GM23338 (cell line): ENCODE data around the gene KCNF1. TPM values are rescaled to one million over a fixed set of nuclear protein-coding genes. Genes with fewer than 3 reads are reported as not detected.

Source experiments
- ATAC-seq: fragments of 200-7000 bp; cut with Tn5 transposase; 3 replicates; pipeline ENCODE4 v1.9.1; 2020
- DNase-seq: peaks from one replicate; pipeline ENCODE4 v3.0.0-alpha.2; 2015; ENCODE audit warnings: low spot score
- H2AFZ ChIP-seq: fragments of 200-600 bp; sonication (generic); 2 replicates; pipeline ENCODE4 v1.8.0; 2016; ENCODE audit warnings: antibody characterized with exemption, mild to moderate bottlenecking, moderate library complexity
- H3F3A ChIP-seq: fragments of 200-600 bp; sonication (generic); replicated peaks from 2 replicates; pipeline ENCODE4 v1.8.0; 2017; ENCODE audit warnings: antibody characterized with exemption, mixed run types, low read depth
- H3K27ac ChIP-seq: fragments of 200-600 bp; sonication (generic); 2 replicates; pipeline ENCODE4 v1.6.1; 2016; ENCODE audit warnings: low read depth
- H3K27me3 ChIP-seq: fragments of 200-600 bp; sonication (generic); 2 replicates; pipeline ENCODE4 v1.8.0; 2016; ENCODE audit warnings: mild to moderate bottlenecking, mixed run types, moderate library complexity; ENCODE audit not compliant: insufficient read depth
- H3K36me3 ChIP-seq: fragments of 200-600 bp; sonication (generic); 2 replicates; pipeline ENCODE4 v1.8.0; 2016; ENCODE audit warnings: mild to moderate bottlenecking; ENCODE audit not compliant: insufficient read depth
- H3K4me1 ChIP-seq: fragments of 200-600 bp; sonication (generic); 2 replicates; pipeline ENCODE4 v1.8.0; 2016; ENCODE audit warnings: mild to moderate bottlenecking, moderate library complexity; ENCODE audit not compliant: insufficient read depth
- H3K4me2 ChIP-seq: fragments of 200-600 bp; sonication (generic); 2 replicates; pipeline ENCODE4 v1.7.1; 2017; ENCODE audit warnings: mixed run types
- H3K4me3 ChIP-seq: fragments of 200-600 bp; sonication (generic); 2 replicates; pipeline ENCODE4 v1.6.1; 2016; ENCODE audit warnings: mixed run types
- H3K79me2 ChIP-seq: fragments of 200-600 bp; sonication (generic); replicated peaks from 2 replicates; pipeline ENCODE4 v1.8.0; 2017; ENCODE audit warnings: mild to moderate bottlenecking; ENCODE audit not compliant: insufficient read depth
- H3K9me2 ChIP-seq: fragments of 200-600 bp; sonication (generic); 2 replicates; pipeline ENCODE4 v1.8.0; 2017; ENCODE audit not compliant: insufficient read depth
- H4K20me1 ChIP-seq: fragments of 200-600 bp; sonication (generic); replicated peaks from 2 replicates; pipeline ENCODE4 v1.8.0; 2017; ENCODE audit warnings: mild to moderate bottlenecking; ENCODE audit not compliant: insufficient read depth
- H3K27ac Mint-ChIP-seq: 2 replicates; pipeline ENCODE4 v1.8.0; 2020; ENCODE audit warnings: inconsistent platforms, mild to moderate bottlenecking, moderate library complexity, mixed read lengths
- H3K27me3 Mint-ChIP-seq: 3 replicates; pipeline ENCODE4 v1.8.0; 2022; ENCODE audit warnings: low read depth, mild to moderate bottlenecking, moderate library complexity, mixed read lengths, inconsistent platforms; ENCODE audit not compliant: insufficient read depth, poor library complexity
- H3K36me3 Mint-ChIP-seq: 3 replicates; pipeline ENCODE4 v1.8.0; 2021; ENCODE audit warnings: low read depth, mild to moderate bottlenecking, inconsistent platforms, moderate library complexity, mixed read lengths
- H3K4me1 Mint-ChIP-seq: 3 replicates; pipeline ENCODE4 v1.8.0; 2020; ENCODE audit warnings: mild to moderate bottlenecking, inconsistent platforms, mixed read lengths
- H3K4me3 Mint-ChIP-seq: 3 replicates; pipeline ENCODE4 v1.8.0; 2021; ENCODE audit warnings: moderate library complexity, mild to moderate bottlenecking, inconsistent platforms, mixed read lengths
- H3K9me3 Mint-ChIP-seq: 3 replicates; pipeline ENCODE4 v1.8.0; 2020; ENCODE audit warnings: moderate library complexity, mild to moderate bottlenecking, inconsistent platforms, mixed read lengths
- EZH2 ChIP-seq: fragments of 200-600 bp; sonication (generic); IDR thresholded peaks from one replicate; pipeline ENCODE4 v1.8.0; 2017; ENCODE audit warnings: antibody characterized with exemption, mild to moderate bottlenecking, low read depth; ENCODE audit not compliant: unreplicated experiment
- EZH2phosphoT487 ChIP-seq: fragments of 200-600 bp; sonication (generic); IDR thresholded peaks from one replicate; pipeline ENCODE4 v1.8.1; 2018; ENCODE audit warnings: antibody characterized with exemption; ENCODE audit not compliant: unreplicated experiment
- JUNB ChIP-seq: IDR thresholded peaks from one replicate; pipeline ENCODE4 v1.6.1; 2016; ENCODE audit warnings: antibody characterized with exemption; ENCODE audit not compliant: unreplicated experiment
- REST ChIP-seq: IDR thresholded peaks from one replicate; pipeline ENCODE4 v1.6.1; 2018; ENCODE audit warnings: antibody characterized with exemption; ENCODE audit not compliant: unreplicated experiment
- STAT1 ChIP-seq: IDR thresholded peaks from one replicate; pipeline ENCODE4 v1.6.1; 2016; ENCODE audit warnings: antibody characterized with exemption; ENCODE audit not compliant: unreplicated experiment
- ZNF114 ChIP-seq: fragments of 250-450 bp; sonication (Bioruptor Pico); IDR thresholded peaks from 2 replicates; pipeline ENCODE4 v1.5.0; 2020; ENCODE audit warnings: mild to moderate bottlenecking, moderate library complexity
- ZNF331 ChIP-seq: fragments of 250-450 bp; sonication (Bioruptor Pico); IDR thresholded peaks from 2 replicates; pipeline ENCODE4 v1.5.0; 2020; ENCODE audit warnings: low read depth, mild to moderate bottlenecking, moderate library complexity
- polyA plus RNA-seq: library from polyadenylated mRNA; unstranded; fragments of >200 nt; fragmentation: Nextera tagmentation; extraction: Ambion mirVana; gene quantifications from 2 replicates; pipeline ENCODE4 v1.2.1, GENCODE V29; 2016
- total RNA-seq: library from RNA; depleted of rRNA; stranded (reverse); fragments of >200 nt; shearing (Covaris generic); gene quantifications from 2 replicates; pipeline ENCODE4 v1.2.3, GENCODE V29; 2014
- TF ChIP-seq, protein P1 (sequence below): fragments of 250-450 bp; sonication (Bioruptor Pico); IDR thresholded peaks from 2 replicates; pipeline ENCODE4 v1.5.0; 2020; ENCODE audit warnings: mild to moderate bottlenecking, moderate library complexity

The KCNF1 gene
- total and polyA plus RNA-seq, 2 experiments from 2014 or later, result 0.11 to 1.5 TPM

GRCh38 chr2:10940596-10940995 is 28.9 kb downstream of the KCNF1 start:
- TF ChIP-seq STAT1 (no peak), EZH2phosphoT487 (no peak), ZNF331 (no peak), REST (no peak)
- H2AFZ ChIP-seq, result no peak overlapping the region
- H3K4me3 Mint-ChIP-seq, result no peak overlapping the region
- H3K4me1 ChIP-seq, result peaks cover 10% of the 10 kb centered on the region
- H3K27ac Mint-ChIP-seq, result no peak overlapping the region
- no peaks in the 10 kb centered on the region for H4K20me1 ChIP-seq
- H3K27me3 Mint-ChIP-seq, result peaks cover 8% of the 10 kb centered on the region
- H3K9me2 ChIP-seq, result no peaks in the 10 kb centered on the region
- no peak overlapping the region for H3K27ac ChIP-seq
- no peaks in the 10 kb centered on the region for H3K79me2 ChIP-seq
- peaks cover 4% of the 10 kb centered on the region; the same call in 1 of the 2 replicates for H3K36me3 ChIP-seq
- no peaks in the 10 kb centered on the region for H3K27me3 ChIP-seq
- no peak for ATAC-seq
- H3K4me1 Mint-ChIP-seq, result peaks cover 11% of the 10 kb centered on the region
- no peaks in the 10 kb centered on the region for H3F3A ChIP-seq
- DNase-seq, result no peak
- H3K9me3 Mint-ChIP-seq, result peaks cover 21% of the 10 kb centered on the region
- no peak overlapping the region for H3K4me3 ChIP-seq
- H3K36me3 Mint-ChIP-seq, result peaks cover 11% of the 10 kb centered on the region
- no peak overlapping the region for H3K4me2 ChIP-seq

DNA sequence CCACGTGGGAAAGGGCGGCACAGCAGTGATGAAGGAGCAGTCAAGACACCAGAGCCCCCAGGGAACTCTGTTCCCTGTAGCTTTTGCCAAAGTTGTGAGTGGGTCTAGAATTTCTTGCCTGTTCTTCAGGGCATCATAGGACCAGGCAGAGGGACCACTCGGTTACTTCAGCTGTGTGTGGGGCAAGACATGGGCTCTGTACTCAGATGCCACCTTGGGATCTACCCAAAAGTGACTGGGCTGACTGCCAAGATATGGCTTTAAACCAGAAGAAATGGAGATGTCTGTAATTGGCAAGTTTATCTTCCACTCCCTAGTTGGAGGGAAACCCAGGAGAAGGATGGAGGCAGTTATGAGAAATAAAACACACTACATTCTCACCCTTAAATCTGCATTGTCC is 29.6 kb downstream of the KCNF1 start:
- H3K79me2 ChIP-seq, result no peaks in the 10 kb centered on the region
- peaks cover 11% of the 10 kb centered on the region for H3K36me3 Mint-ChIP-seq
- peaks cover 21% of the 10 kb centered on the region for H3K9me3 Mint-ChIP-seq
- H3K4me1 ChIP-seq, result peaks cover 4% of the 10 kb centered on the region
- no peak overlapping the region for H3K27ac ChIP-seq
- H3K36me3 ChIP-seq, result peaks cover 4% of the 10 kb centered on the region; the same call in 1 of the 2 replicates
- H3F3A ChIP-seq, result no peaks in the 10 kb centered on the region
- H3K4me2 ChIP-seq, result no peak overlapping the region
- no peak overlapping the region for H3K4me3 ChIP-seq
- no peak overlapping the region for H3K4me3 Mint-ChIP-seq
- H3K9me2 ChIP-seq, result no peaks in the 10 kb centered on the region
- peaks cover 8% of the 10 kb centered on the region for H3K27me3 Mint-ChIP-seq
- no peaks in the 10 kb centered on the region for H4K20me1 ChIP-seq
- peaks cover 3% of the 10 kb centered on the region for H3K4me1 Mint-ChIP-seq
- no peak overlapping the region for H2AFZ ChIP-seq
- no peak for DNase-seq
- H3K27me3 ChIP-seq, result no peaks in the 10 kb centered on the region
- no peak for ATAC-seq
- no peak overlapping the region for H3K27ac Mint-ChIP-seq
- TF ChIP-seq, protein P1, sequence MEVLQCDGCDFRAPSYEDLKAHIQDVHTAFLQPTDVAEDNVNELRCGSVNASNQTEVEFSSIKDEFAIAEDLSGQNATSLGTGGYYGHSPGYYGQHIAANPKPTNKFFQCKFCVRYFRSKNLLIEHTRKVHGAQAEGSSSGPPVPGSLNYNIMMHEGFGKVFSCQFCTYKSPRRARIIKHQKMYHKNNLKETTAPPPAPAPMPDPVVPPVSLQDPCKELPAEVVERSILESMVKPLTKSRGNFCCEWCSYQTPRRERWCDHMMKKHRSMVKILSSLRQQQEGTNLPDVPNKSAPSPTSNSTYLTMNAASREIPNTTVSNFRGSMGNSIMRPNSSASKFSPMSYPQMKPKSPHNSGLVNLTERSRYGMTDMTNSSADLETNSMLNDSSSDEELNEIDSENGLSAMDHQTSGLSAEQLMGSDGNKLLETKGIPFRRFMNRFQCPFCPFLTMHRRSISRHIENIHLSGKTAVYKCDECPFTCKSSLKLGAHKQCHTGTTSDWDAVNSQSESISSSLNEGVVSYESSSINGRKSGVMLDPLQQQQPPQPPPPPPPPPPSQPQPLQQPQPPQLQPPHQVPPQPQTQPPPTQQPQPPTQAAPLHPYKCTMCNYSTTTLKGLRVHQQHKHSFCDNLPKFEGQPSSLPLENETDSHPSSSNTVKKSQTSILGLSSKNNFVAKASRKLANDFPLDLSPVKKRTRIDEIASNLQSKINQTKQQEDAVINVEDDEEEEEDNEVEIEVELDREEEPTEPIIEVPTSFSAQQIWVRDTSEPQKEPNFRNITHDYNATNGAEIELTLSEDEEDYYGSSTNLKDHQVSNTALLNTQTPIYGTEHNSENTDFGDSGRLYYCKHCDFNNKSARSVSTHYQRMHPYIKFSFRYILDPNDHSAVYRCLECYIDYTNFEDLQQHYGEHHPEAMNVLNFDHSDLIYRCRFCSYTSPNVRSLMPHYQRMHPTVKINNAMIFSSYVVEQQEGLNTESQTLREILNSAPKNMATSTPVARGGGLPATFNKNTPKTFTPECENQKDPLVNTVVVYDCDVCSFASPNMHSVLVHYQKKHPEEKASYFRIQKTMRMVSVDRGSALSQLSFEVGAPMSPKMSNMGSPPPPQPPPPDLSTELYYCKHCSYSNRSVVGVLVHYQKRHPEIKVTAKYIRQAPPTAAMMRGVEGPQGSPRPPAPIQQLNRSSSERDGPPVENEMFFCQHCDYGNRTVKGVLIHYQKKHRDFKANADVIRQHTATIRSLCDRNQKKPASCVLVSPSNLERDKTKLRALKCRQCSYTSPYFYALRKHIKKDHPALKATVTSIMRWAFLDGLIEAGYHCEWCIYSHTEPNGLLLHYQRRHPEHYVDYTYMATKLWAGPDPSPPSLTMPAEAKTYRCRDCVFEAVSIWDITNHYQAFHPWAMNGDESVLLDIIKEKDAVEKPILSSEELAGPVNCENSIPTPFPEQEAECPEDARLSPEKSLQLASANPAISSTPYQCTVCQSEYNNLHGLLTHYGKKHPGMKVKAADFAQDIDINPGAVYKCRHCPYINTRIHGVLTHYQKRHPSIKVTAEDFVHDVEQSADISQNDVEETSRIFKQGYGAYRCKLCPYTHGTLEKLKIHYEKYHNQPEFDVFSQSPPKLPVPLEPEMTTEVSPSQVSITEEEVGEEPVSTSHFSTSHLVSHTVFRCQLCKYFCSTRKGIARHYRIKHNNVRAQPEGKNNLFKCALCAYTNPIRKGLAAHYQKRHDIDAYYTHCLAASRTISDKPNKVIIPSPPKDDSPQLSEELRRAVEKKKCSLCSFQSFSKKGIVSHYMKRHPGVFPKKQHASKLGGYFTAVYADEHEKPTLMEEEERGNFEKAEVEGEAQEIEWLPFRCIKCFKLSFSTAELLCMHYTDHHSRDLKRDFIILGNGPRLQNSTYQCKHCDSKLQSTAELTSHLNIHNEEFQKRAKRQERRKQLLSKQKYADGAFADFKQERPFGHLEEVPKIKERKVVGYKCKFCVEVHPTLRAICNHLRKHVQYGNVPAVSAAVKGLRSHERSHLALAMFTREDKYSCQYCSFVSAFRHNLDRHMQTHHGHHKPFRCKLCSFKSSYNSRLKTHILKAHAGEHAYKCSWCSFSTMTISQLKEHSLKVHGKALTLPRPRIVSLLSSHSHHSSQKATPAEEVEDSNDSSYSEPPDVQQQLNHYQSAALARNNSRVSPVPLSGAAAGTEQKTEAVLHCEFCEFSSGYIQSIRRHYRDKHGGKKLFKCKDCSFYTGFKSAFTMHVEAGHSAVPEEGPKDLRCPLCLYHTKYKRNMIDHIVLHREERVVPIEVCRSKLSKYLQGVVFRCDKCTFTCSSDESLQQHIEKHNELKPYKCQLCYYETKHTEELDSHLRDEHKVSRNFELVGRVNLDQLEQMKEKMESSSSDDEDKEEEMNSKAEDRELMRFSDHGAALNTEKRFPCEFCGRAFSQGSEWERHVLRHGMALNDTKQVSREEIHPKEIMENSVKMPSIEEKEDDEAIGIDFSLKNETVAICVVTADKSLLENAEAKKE (CRISPR knock-in tag), result no peak
- TF ChIP-seq STAT1 (no peak), REST (no peak), JUNB (no peak), EZH2 (no peak), ZNF114 (CRISPR knock-in tag) (no peak)
